NCI-H2196 (cell line): ENCODE measurements around the gene MTG2.

Experiments
- DNase-seq: peaks from one replicate; lab custom pipeline; 2025; ENCODE audit not compliant: unreplicated experiment; lab: John Stamatoyannopoulos, UW

MTG2 gene

GRCh38 chr20:62229667-62230066 lies 46.8 kb downstream of the MTG2 start:
- DNase-seq = no peak

GRCh38 chr20:62230276-62230675 lies 47.4 kb downstream of the MTG2 start:
- no peak for DNase-seq

GRCh38 chr20:62230696-62231095 lies 47.9 kb downstream of the MTG2 start:
- no peak for DNase-seq

GRCh38 chr20:62231292-62231691 lies 48.5 kb downstream of the MTG2 start:
- no peak for DNase-seq

DNA sequence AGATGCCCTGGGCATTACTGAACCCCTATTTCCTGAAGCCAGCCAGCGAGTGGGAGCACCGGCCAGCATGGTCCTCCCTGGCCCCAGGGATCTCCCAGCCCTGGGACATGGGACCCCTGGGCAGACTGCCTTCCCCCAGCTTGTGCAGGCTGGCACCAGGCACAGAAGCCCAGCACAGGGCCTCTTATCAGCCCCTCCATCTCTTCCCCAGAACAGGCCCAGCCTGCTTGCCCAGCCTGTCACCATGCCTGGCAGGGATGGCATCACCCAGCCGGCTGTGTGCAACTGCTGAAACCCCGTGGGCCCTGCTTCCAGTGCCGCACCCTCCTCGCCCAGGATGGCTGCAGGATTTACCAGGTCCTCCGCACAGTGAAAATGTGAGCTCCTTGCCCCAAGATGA lies 49.4 kb downstream of the MTG2 start:
- no peak for DNase-seq

DNA sequence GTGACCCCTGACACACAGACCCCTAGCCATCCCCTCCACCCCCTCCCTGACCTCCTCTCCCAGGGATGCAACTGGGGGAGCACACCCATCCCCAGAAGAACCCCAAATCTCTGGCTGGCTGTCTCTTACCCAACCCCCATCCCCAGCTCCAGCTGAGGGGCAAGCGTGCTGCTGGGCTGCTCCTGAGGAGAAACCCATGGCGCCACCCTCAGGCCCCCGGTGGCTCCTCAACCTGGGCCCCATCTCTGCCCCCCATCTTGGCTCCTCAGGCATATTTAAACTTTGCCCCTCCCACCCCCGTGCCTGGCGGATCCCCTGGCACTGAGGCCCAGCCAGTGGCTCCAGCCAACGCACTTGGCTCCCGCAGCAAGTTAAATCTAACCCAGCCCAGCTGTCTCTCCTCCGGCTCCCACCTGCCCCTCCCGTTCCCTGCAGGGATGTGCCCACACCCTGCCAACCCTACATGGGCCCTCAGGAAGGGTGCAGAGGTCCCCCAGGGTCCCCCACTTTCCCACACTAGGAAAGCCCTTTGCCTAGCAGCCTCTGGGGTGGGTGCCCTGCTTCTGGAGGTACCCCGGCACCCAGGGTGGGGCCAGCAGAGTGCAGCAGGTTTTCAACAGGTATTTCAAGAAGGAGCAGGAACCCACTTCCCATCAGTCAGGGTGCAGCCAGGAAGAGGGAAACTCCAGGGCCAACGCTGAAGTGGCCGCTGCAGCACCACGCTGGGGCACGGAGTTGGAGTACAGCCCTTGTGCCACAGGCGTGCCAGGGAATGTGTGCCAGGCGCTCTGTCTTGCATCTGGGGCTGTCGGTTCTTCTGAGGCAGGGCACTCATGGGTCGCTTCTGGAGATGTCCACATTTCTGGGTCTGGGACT lies 50.2 kb downstream of the MTG2 start:
- DNase-seq = no peak

DNA sequence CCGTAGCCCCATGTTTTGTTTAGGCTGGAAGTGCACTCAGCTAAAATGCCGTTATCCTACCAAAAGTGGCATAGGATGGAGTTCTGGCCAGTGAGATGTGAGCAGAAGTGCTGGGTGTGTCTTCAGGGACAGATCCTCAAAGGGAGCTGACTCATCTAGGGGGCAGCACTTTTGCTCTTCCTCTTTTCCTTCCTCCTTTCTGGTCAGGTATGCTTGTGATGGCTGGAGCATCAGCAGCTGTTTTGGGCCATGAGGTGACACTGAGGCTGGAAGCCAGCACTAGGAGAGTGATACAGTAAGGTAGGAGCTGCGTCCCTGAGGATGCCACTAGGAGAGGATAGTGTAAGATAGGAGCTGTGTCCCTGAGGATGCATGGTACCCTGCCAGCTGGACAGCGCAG lies 50.9 kb downstream of the MTG2 start:
- no peak for DNase-seq

DNA sequence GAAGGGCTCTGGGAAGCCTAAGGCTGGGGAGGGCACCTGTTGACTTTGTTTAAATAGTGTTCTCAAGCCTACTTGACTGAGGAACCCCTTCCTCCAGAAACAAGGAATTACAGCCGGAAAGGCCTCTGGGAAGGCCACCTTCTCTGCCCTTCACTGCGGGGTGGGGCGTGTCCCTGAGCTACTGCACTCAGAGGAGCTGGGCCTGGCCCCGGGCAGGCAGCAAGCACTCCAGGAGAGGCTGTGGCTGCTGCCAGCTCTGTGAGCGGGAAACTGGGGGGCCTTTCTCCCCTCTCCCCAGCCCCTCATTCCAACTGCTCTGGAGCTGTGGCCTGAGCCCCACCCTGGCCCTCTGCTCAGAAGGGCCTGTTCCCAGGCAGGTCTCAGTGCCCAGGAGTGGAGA lies 51.5 kb downstream of the MTG2 start:
- no peak for DNase-seq

DNA sequence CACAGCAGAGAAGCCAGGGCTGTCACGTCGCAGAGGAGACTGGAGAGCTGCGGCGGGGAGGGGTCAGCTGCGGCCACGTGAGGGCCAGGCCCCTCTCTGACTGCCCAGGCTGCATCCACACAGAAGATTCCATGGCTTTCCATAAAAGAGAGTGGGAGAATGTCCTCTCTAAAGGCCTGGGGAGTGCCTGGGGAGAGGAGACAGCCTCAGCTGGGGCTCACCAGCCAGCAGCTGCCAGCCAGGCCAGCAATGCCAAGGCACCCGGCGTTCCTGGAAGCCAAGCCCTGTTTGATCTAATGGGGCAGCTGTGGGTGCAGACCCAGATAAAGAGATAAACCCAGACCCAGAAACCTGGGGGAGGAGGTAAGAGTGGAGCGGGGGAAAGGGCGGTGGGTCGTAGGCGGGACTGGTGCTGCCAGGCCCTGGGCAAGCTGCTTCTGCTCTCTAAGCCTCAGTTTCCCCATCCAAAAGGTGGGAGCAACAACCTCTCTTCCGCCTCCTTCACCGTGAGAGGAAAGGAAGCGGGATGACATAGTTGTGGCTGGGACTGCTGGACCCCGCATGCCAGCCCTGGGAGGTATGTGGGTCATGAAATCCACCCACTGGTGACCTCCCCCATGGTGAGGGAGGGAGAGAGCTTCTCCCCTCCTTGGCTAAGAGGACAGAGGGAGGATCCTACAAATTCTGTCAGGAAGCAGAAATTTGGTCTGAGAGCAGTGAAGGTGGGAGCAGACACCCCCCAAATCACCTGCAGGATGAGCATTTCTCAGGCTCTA lies 52.4 kb downstream of the MTG2 start:
- DNase-seq = no peak

DNA sequence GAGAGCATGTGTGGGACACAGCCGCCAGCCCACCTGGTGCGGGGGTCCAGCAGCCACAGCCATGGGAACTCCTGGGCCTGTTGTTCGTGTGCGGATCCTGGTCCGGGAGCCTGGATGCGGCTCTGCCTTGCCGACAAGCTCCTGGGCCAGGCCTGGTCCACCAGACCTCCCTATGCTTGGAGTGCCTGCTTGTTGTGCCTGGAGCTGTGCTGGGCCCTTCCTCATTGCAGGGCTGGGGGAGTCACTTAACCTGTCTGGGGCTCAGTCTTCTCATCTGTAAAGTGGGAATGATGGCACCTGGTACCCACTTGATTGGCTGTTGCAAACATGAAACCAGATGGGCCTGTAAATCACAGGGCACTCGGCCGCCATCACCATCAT lies 52.9 kb downstream of the MTG2 start:
- no peak for DNase-seq

DNA sequence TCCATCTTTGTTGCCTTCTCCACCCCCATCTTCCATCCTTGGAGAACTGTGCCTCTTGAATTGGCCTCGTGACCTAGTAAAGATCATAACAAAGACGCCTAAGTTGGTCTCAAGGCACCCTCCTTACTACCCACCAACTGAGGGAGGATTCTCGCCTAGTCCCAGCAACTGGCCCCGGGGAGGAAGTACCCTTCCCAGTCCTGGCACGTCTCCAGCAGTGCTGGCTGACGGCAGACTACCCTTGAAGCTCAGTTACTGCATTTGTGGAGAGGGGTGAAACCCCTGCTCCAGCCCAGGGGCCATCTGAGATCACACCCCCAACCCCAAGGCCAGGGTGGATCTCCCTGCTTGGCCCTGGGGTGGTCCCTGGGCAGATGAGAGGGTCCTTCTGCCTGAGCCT lies 53.4 kb downstream of the MTG2 start:
- no peak for DNase-seq

DNA sequence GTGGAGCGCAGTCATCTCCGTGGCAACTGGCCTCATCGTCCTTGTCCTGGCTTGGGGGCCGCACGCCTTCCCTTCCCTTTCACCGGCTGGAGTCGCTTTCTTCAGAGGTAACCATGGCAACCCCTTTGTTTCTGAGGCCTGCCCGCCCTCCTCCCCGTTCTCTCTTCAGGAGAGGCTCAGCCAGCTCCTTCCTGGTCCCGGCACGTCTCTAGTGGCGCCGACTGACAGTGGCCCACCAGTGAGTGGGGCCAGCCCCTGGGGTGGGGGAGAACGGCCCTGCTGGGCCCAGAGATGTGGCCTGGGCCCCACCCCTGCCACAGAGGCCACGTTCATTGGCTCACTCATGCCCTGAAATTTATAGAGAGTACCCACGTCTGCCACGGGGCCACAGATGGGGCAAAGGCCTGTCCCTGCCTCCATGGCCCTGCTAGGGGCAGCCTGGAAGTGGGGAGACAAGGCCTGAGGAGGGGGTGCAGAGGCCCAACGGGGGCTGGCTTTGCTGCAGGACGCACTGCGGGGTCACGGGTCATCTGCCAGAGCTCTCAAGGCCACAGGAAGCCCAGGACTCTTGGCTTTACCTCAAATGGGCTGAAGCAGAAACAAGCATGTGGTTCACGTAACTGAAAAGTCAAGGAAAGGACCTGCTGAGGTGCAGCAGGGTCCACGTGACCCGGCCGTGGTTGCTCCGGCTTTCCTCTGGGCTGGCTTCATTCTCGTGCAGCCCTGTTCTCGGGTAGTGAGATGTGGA lies 54.1 kb downstream of the MTG2 start:
- DNase-seq = peak; percentile 25

- no peak for DNase-seq
Observed at GRCh38 chr20:62237514-62237800, 54.6 kb downstream of the MTG2 start.

DNA sequence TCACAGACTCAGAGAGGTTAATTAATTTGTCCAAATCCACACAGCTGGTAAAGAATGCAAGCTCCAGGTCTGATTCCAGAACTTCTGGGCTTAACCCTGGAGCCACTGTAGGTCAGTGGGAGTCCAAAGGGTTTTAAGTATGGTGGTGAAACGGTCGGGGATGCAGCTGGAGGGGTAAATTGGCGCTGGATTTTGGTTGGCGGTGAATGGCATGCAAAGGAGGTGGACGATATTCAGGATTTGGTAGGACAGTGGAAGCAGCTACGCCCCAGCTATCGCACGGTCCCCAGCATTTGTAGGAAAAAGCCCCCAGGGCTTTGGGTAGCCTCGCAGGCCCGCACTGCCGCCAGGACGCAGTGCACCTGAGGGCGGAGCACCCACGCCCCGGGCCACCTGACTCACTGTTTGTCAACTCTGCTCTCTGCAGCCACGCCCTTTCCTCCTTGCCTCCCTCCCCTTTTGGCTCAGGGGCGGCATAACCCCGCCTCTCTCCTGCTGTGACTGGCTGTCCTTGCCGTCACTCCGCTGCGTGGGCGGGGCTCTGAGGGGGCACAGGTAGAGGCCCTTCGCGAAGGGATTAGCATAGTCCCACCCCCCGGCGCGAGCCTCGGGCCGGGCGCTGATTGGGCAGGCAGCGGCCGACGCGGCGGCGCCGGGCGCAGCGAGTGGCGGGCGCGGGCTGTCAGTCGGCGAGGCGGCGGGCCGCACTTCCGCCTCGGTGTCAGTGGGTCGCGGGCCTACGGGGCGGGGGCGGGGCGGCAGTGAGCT lies 55.2 kb downstream of the MTG2 start, which contains the start of gene OSBPL2:
Gene OSBPL2, plus strand, starts transcription at position 721 of the 768 bp plus-strand sequence. CDS start 17,664 bp downstream, outside the sequence.
- peak; percentile 98 for DNase-seq

- no peak for DNase-seq
Observed at GRCh38 chr20:62238569-62239277, 55.9 kb downstream of the MTG2 start.

- no peak for DNase-seq
Observed at GRCh38 chr20:62239278-62239879, 56.6 kb downstream of the MTG2 start.

- no peak for DNase-seq
Observed at GRCh38 chr20:62240020-62240685, 57.3 kb downstream of the MTG2 start.

DNA sequence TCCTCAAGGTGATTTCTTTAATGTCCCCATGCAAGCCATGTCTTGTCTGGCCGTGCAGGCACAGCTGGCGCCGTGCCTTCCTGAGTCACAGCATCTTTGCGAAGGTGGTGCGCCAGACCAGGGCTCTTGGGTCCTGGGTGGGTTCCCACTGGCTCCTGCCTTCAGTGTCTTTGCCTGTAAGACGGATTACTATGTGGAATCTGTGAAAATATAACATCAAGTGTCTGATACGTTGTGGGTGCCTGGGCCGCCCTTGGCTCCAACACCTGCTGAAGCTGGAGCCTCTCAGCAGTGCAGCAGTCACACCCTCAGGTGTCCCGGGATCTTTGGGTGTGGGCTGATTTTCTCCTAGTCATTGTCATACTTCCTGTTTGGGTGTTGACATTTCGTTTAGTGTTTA lies 58.7 kb downstream of the MTG2 start:
- DNase-seq = no peak

DNA sequence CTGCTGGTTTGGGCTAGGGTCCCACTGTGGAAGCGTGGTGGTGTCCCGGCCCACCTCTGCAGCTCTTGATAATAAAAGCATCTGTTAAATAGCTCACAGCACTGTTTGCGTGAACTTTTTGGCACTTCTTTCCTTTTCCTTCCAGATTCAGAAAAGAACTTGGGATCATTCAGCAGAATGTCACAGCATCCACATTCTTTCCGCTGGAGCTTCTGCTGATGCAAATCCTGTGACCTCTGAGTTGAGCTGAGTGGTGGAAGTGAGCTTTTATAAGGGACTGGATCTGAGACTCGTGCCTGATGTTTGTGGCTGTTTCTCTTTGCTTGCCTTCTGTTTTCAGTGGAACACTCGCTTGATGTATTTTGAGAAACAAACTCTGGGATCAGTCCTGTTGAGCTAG lies 59.3 kb downstream of the MTG2 start:
- no peak for DNase-seq
